Measurements from ENCODE around the gene CREG2.
A peak's percentile ranks its signal among the peaks of the same experiment; 100 is the strongest.
"Not testable (repeated sequence)": the region's sequence is repeated elsewhere in the genome, so short reads cannot be mapped to it uniquely, and the experiment has no call there.

Gene CREG2

DNA sequence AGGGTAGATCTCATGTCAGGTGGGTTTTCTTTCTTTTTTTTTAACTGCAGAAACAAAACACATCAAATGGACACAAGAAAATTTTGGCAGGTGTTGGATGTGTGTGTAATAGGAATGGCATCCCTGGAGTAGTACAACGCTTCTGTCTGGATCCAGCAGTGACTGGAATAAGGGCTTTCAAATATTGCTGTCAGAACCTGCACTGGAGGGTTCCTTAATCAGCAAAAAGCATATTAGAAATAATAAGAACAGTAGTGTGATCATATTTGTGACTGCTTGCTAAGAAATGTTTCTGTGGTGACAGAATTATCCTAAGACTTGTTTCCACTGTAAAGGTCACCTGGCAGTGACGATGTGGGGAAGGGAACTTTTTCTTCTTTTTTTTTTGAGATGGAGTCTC, 30.8 kb downstream of the CREG2 start:
- DNase-seq: no peak
- CTCF ChIA-PET: no interaction called here

DNA sequence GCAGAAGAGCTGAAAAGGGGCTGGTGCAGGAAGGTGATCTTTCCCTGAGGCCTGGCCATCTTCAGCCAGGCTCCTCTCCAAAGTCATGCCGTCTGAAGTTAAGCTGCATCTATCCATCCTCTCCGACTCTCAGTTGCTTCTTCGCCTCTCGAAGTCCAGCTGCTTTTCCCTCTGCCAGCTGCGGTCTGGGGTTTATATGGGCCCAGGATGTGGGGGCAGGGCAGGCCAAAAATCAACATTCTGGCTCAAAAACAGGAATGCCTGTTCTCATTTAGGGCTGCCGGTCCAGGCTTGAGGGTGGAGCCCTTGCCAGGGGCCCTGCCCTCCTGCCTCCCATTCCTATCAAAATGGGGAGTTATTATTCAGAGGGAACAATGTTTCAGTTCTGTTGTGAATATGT, 31.2 kb downstream of the CREG2 start:
- no peak overlapping the region for H3K27ac Mint-ChIP-seq
- H3K9me3 Mint-ChIP-seq: no peaks in the 10 kb centered on the region
- CTCF ChIA-PET: no interaction called here
- peaks cover 23% of the 10 kb centered on the region for H3K4me1 Mint-ChIP-seq
- H3K27me3 Mint-ChIP-seq: peaks cover 20% of the 10 kb centered on the region
- no peak overlapping the region for H3K4me3 Mint-ChIP-seq
- H3K36me3 Mint-ChIP-seq: no peaks in the 10 kb centered on the region
- no peak for DNase-seq

More for the DNA sequence above, 30.8 kb downstream of the CREG2 start:
- H3K27me3 Mint-ChIP-seq: peaks cover 15% of the 10 kb centered on the region
- no peaks in the 10 kb centered on the region for H3K36me3 Mint-ChIP-seq
- H3K4me3 Mint-ChIP-seq: no peak overlapping the region
- H3K4me1 Mint-ChIP-seq: peaks cover 28% of the 10 kb centered on the region
- H3K9me3 Mint-ChIP-seq: no peaks in the 10 kb centered on the region
- H3K27ac Mint-ChIP-seq: no peak overlapping the region

DNA sequence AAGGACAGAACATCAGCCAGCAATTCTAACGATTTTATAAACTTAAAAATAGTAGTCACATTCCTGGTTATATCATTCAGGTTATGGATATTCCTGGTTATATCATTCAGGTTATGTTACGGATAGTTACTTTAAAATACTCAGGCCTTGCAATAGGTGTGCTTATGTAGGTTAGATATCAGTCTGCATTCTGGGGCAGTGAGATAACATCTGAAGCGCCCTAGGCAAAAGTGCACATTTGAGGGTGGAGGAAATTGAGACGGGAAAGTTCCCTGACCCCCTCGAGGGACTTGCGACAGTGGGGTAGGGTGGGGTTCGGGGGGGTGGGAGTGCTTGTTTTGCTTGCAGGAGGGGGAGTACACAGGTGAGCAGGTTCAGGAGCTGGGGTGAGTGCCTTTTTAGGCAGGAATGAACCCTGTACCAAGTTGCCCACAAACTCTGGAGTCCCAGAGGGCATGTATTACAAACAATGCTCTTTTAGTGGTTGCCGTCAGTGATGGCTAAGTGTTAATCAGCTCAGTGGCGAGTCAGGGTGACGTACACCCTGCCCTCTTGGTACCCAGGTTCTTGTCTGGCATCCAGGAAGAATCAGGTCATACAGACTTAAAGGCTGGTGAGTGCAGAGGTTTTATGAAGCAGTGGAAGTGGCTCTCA, 31.8 kb downstream of the CREG2 start:
- no peaks in the 10 kb centered on the region for H3K36me3 Mint-ChIP-seq
- no peak overlapping the region for H3K27ac Mint-ChIP-seq
- DNase-seq: no peak
- no peaks in the 10 kb centered on the region for H3K9me3 Mint-ChIP-seq
- peaks cover 21% of the 10 kb centered on the region for H3K27me3 Mint-ChIP-seq
- H3K4me3 Mint-ChIP-seq: no peak overlapping the region
- CTCF ChIA-PET: no interaction called here
- peaks cover 21% of the 10 kb centered on the region for H3K4me1 Mint-ChIP-seq

DNA sequence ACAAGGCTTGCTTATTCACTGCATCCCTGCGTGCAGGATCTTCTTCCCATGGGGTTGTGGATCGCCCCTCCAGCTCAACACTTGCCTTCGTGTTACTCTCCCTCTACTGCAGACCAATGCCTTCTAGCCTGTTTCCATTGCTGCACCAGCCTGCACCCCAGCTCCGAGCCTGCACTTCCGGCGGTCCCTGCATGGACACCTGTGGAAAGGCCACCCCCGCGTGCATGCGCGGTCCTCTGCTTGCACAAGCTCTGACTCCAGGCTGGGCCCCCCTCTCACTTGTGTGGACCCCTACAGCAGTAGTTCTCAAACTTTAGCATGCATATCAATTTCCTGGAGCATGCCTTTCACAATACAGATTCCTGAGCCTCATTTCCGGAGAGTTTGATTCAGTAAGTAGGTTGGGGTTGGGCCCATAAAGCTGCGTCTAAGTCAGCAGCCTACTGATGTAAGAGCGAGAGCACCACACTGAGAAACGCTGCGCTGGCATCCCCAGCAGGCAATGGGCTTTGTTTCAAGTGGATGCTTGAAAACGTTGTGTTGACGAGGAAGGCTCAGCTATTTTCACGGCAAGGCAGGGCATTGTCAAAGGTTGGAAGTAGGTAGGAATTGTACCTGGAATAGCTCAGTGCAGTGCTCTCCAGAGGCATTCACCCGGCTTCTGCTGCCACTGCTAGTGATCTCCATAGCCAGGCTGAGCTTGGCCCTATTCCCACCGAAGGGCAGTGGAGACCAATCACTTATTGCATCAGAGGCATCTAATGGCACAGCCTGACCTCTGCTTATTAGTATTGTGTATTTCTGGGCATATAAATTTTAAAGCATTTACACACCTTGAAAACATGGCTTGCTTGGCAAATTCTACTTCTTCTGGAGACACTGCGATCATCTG, 32.6 kb downstream of the CREG2 start:
- CTCF ChIA-PET: interaction anchor here (7.0 kb wide), 1 partner anchor 13 kb away, joined by 39 read pairs; no protein-coding TSS in a partner anchor
- Mint-ChIP-seq H3K27me3 (peaks cover 24% of the 10 kb centered on the region), H3K4me3 (no peak overlapping the region), H3K36me3 (no peaks in the 10 kb centered on the region), H3K9me3 (no peaks in the 10 kb centered on the region), H3K27ac (no peak overlapping the region), H3K4me1 (peaks cover 20% of the 10 kb centered on the region)
- DNase-seq: no peak

- H3K4me1 Mint-ChIP-seq: peaks cover 16% of the 10 kb centered on the region
- DNase-seq, H3K9me3 Mint-ChIP-seq, H3K27ac Mint-ChIP-seq, H3K4me3 Mint-ChIP-seq, H3K36me3 Mint-ChIP-seq: not testable (repeated sequence)
- peaks cover 24% of the 10 kb centered on the region for H3K27me3 Mint-ChIP-seq
- CTCF ChIA-PET: interaction anchor here (0.9 to 7.0 kb wide), 2 partner anchors 11 to 22 kb away, joined by 4 to 39 read pairs; no protein-coding TSS in a partner anchor
Observed at GRCh38 chr2:101352631-101353030, 34.7 kb downstream of the CREG2 start.

DNA sequence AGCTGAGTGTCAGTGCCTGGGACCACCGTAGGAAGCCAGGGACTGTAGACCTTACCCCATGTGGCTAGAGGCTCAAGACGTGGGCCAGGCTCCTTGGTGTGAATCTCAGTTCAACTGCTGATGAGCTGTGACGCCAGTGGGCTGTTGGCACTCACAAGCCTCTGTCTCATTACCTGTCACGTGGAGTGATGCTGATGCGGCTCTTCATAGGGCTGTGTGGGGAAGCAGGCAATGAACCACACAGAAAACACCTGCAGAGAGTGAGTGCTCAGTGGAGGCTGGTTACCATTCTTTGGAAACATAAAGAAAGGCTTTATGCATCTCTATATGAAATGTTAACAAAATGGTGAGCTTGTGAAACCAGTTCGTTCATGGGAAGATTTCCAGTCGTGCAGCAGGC, 36.1 kb downstream of the CREG2 start:
- Mint-ChIP-seq H3K27ac (no peak overlapping the region), H3K4me1 (peaks cover 16% of the 10 kb centered on the region), H3K36me3 (no peaks in the 10 kb centered on the region), H3K4me3 (no peak overlapping the region), H3K27me3 (peaks cover 24% of the 10 kb centered on the region), H3K9me3 (no peaks in the 10 kb centered on the region)
- CTCF ChIA-PET: interaction anchor here (1.3 to 7.0 kb wide), 4 partner anchors 8 to 65 kb away, joined by 3 to 39 read pairs (median 10); no protein-coding TSS in a partner anchor
- no peak for DNase-seq

GRCh38 chr2:101349893-101350662, 37.2 kb downstream of the CREG2 start:
- CTCF ChIA-PET: interaction anchor here (0.9 to 7.0 kb wide), 7 partner anchors 9 to 69 kb away, joined by 3 to 39 read pairs (median 5); partner anchors contain the start of gene CREG2
- no peak overlapping the region for H3K4me3 Mint-ChIP-seq
- H3K27me3 Mint-ChIP-seq: peaks cover 24% of the 10 kb centered on the region
- H3K4me1 Mint-ChIP-seq: peaks cover 14% of the 10 kb centered on the region
- DNase-seq: peak; percentile 52
- H3K36me3 Mint-ChIP-seq: no peaks in the 10 kb centered on the region
- H3K27ac Mint-ChIP-seq: no peak overlapping the region
- no peaks in the 10 kb centered on the region for H3K9me3 Mint-ChIP-seq

GRCh38 chr2:101348883-101349282, 38.4 kb downstream of the CREG2 start:
- Mint-ChIP-seq H3K9me3 (no peaks in the 10 kb centered on the region), H3K27me3 (peaks cover 23% of the 10 kb centered on the region), H3K4me3 (no peak overlapping the region), H3K36me3 (no peaks in the 10 kb centered on the region), H3K4me1 (peaks cover 14% of the 10 kb centered on the region), H3K27ac (no peak overlapping the region)
- no peak for DNase-seq
- CTCF ChIA-PET: interaction anchor here (1.4 to 7.0 kb wide), 4 partner anchors 8 to 39 kb away, joined by 5 to 39 read pairs (median 16); partner anchors contain the start of gene CREG2

- H3K4me3 Mint-ChIP-seq: no peak overlapping the region
- H3K4me1 Mint-ChIP-seq: peaks cover 26% of the 10 kb centered on the region
- H3K9me3 Mint-ChIP-seq: no peaks in the 10 kb centered on the region
- DNase-seq: no peak
- no peaks in the 10 kb centered on the region for H3K36me3 Mint-ChIP-seq
- H3K27me3 Mint-ChIP-seq: peaks cover 17% of the 10 kb centered on the region
- no peak overlapping the region for H3K27ac Mint-ChIP-seq
- CTCF ChIA-PET: interaction anchor here (0.7 to 1.1 kb wide), 2 partner anchors 15 to 42 kb away, joined by 3 read pairs; no protein-coding TSS in a partner anchor
Observed at GRCh38 chr2:101346909-101347308, 40.4 kb downstream of the CREG2 start.

DNA sequence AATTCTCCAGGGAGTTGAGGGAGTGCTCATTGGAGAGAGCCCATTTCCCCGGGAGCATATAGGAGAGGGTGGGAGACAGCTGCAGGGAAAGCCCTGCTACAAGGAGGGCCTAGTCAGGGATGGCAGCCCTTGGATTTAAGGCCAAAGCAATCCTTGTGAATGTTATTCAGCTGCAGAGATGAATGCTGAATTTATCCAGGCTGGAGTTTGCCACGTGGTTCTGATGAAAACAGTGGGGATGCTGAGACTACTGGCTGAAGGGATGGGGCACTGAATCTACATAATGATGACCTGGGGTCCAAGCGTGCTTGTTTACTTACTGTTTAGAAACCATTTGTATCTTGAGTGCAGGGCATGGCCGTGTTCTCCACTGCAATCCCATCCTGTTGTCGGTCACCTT, 43.2 kb downstream of the CREG2 start:
- Mint-ChIP-seq H3K27ac (no peak overlapping the region), H3K4me1 (peaks cover 42% of the 10 kb centered on the region), H3K36me3 (no peaks in the 10 kb centered on the region), H3K4me3 (no peak overlapping the region), H3K27me3 (peaks cover 8% of the 10 kb centered on the region), H3K9me3 (peaks cover 2% of the 10 kb centered on the region)
- no peak for DNase-seq
- CTCF ChIA-PET: interaction anchor here (3.0 kb wide), 1 partner anchor 43 kb away, joined by 30 read pairs; the partner anchor contains the start of gene CREG2

DNA sequence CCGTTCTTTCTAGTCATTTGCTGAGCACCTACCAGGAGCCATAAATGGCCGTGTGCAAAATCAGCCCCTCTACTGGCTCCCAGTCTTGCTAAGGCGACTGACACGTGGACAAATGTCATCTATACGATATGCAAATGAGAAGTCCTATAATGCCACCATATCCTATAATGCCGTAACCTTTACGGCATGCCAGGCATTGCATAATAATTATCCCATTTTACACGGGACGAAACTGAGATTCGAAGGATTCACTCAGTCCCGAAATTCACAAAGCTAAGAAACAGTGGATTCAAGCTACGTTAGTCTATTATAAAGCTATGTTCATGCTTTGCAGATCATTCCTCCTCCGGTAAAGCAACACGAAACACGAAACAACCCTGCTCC, 44.7 kb downstream of the CREG2 start:
- Mint-ChIP-seq H3K27ac (no peak overlapping the region), H3K4me3 (no peak overlapping the region)
- no peak for DNase-seq

DNA sequence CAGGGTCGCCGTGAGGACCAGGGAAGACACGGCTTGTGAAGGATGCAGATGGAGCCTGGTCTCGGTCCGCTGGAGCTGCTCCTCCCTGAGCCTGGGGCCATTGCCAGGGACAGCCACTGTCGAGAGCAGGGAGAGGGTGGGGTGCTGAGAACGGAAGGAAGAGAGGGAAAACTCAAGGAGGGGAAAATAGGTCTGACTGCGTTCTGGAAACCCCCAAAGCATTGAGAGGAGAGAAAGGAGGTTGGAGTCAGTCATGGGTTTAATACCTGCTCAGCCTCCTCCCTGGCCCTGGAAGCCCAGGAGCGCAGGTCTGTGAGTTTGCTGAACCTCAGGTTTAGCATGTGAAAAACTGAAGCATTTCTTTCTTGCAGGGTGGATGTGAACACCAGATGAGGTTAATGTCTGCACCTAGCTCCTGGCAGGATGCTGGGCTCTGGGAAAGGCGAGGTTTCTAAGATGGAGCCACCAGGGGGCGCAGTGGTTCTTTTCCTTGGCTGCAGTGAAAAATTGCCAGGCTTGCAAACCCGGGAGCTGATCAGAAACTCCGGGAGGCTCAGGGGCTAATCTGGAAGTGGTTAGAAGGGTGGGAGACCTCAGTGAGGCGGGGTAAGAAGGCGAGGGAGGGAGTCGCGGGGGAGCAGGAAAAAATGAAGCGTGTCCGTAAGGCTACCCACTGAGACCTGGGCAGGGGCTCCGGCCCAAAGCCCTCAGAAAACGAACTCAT, 45.2 kb downstream of the CREG2 start:
- DNase-seq: peak; percentile 83
- Mint-ChIP-seq H3K36me3 (peaks cover 5% of the 10 kb centered on the region), H3K27me3 (peaks cover 8% of the 10 kb centered on the region), H3K4me1 (peaks cover 51% of the 10 kb centered on the region), H3K27ac (peak overlapping the region; percentile 44), H3K4me3 (no peak overlapping the region), H3K9me3 (peaks cover 2% of the 10 kb centered on the region)
- CTCF ChIA-PET: interaction anchor here (0.7 to 4.1 kb wide), 37 partner anchors 8 to 898 kb away, joined by 3 to 39 read pairs (median 4); partner anchors contain the start of genes CREG2, RFX8 and RNF149

More for the DNA sequence above, 44.7 kb downstream of the CREG2 start:
- H3K4me1 Mint-ChIP-seq: peaks cover 51% of the 10 kb centered on the region
- CTCF ChIA-PET: interaction anchor here (0.7 to 4.1 kb wide), 32 partner anchors 9 to 664 kb away, joined by 3 to 39 read pairs (median 4); partner anchors contain the start of genes CREG2, RFX8 and RNF149
- peaks cover 2% of the 10 kb centered on the region for H3K9me3 Mint-ChIP-seq
- peaks cover 8% of the 10 kb centered on the region for H3K27me3 Mint-ChIP-seq
- peaks cover 5% of the 10 kb centered on the region for H3K36me3 Mint-ChIP-seq

DNA sequence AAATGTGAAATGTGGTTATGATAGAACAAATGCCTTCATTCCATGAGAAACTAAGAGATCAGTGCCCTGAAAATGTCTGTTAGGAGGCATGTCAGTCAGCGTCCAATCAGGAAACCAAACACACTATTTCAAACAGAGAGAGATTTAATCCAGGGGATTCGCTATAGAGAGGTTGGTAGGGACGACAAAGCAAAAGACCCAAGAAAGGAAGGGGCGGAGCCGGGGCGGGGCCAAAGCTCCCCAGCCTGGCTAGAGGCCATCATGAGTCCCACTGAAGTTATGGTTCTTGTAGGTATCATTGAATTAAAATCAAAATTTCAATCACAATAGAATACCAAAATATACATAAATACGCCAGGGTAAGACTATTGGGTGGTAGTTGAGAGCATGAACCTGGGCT, 45.9 kb downstream of the CREG2 start:
- peaks cover 5% of the 10 kb centered on the region for H3K36me3 Mint-ChIP-seq
- peaks cover 51% of the 10 kb centered on the region for H3K4me1 Mint-ChIP-seq
- no peak overlapping the region for H3K27ac Mint-ChIP-seq
- CTCF ChIA-PET: interaction anchor here (0.7 to 4.1 kb wide), 32 partner anchors 8 to 899 kb away, joined by 3 to 39 read pairs (median 4); partner anchors contain the start of genes CREG2 and RNF149
- no peak overlapping the region for H3K4me3 Mint-ChIP-seq
- peaks cover 8% of the 10 kb centered on the region for H3K27me3 Mint-ChIP-seq
- DNase-seq: peak; percentile 60
- H3K9me3 Mint-ChIP-seq: peaks cover 2% of the 10 kb centered on the region
